Mucosa of descending colon (tissue), 3 donors: ENCODE measurements around the gene TNRC6A. TPM values are rescaled to one million over a fixed set of nuclear protein-coding genes. Genes with fewer than 3 reads are reported as not detected.
A peak's percentile ranks its signal among the peaks of the same experiment; 100 is the strongest.
"Not testable (repeated sequence)": the region's sequence is repeated elsewhere in the genome, so short reads cannot be mapped to it uniquely, and the experiment has no call there.

ENCODE experiments used
- ATAC-seq: fragments of 200-7000 bp; cut with Tn5 transposase; one replicate; pipeline ENCODE4 v1.9.1; 2020; ENCODE audit warnings: mild to moderate bottlenecking, moderate library complexity
- DNase-seq, 3 donors: peaks; one replicate each; pipeline ENCODE4 v3.0.0-alpha.2; 2020
- H3K36me3 ChIP-seq: fragments of 200-600 bp; one replicate; pipeline ENCODE4 v1.8.0; 2021; ENCODE audit warnings: low read depth, mild to moderate bottlenecking
- H3K4me1 ChIP-seq: fragments of 200-600 bp; one replicate; pipeline ENCODE4 v1.8.0; 2021; ENCODE audit warnings: low read depth, mild to moderate bottlenecking
- H3K4me3 ChIP-seq: fragments of 200-600 bp; one replicate; pipeline ENCODE4 v1.8.0; 2021; ENCODE audit warnings: mild to moderate bottlenecking
- H3K9me3 ChIP-seq: fragments of 200-600 bp; one replicate; pipeline ENCODE4 v1.8.0; 2021; ENCODE audit warnings: mild to moderate bottlenecking
- CTCF ChIP-seq: fragments of 200-600 bp; IDR thresholded peaks from one replicate; pipeline ENCODE4 v1.8.0; 2022; ENCODE audit warnings: antibody characterized with exemption, mild to moderate bottlenecking
- intact Hi-C, 2 donors: fragments of 100-400 bp; cut with DNase I in 1 of 2; cut with micrococcal nuclease in 1 of 2; formaldehyde crosslinking; loops; one replicate each; pipeline versions ENCODE4 v1.11.0 to v1.11.1; 2022; cut with DNase I, micrococcal nuclease
- total RNA-seq, 3 donors: library from RNA; stranded (reverse); fragmentation: NEBNext Ultra II Directional in 2 of 3; extraction: Animal tissue kit (Norgen Biotek cat#: 25700) in 2 of 3; gene quantifications; one replicate each; pipeline versions ENCODE4 v1.2.1 to v1.2.4, GENCODE V29; 2021 to 2023
- donor health status: DM: no; HTN: no; CAD: no; lungs with moderate emphysema.
- donor health status: DM: no; HTN: no; CAD: no.
- donor health status: DM: no; HTN: yes; CAD: no.

The TNRC6A gene
- total RNA-seq, 3 donors from 2014 or later = 40.5 to 83.7 (median 47.8) TPM

- TF ChIP-seq CTCF = no peak
- no peaks in the 10 kb centered on the region for H3K36me3 ChIP-seq
- ATAC-seq (peak; percentile 81), DNase-seq (no peak)
- H3K4me3 ChIP-seq = no peak overlapping the region
- H3K4me1 ChIP-seq = no peaks in the 10 kb centered on the region
- no peaks in the 10 kb centered on the region for H3K9me3 ChIP-seq
- intact Hi-C loops = no loop called here
Measured at GRCh38 chr16:24844101-24845030, 114.9 kb downstream of the TNRC6A start.

GRCh38 chr16:24845031-24845365, 115.5 kb downstream of the TNRC6A start:
- H3K36me3 ChIP-seq, ATAC-seq, intact Hi-C loops, H3K9me3 ChIP-seq, H3K4me1 ChIP-seq, DNase-seq, H3K4me3 ChIP-seq: not testable (repeated sequence)

- ATAC-seq (no peak), DNase-seq (no peak)
- no peaks in the 10 kb centered on the region for H3K4me1 ChIP-seq
- H3K9me3 ChIP-seq = no peaks in the 10 kb centered on the region
- no peak within 1 kb of the TSS for H3K4me3 ChIP-seq
- intact Hi-C loops = no loop called here
- no peaks in the 10 kb centered on the region for H3K36me3 ChIP-seq
- no peak for TF ChIP-seq CTCF
Measured at GRCh38 chr16:24845726-24846547, 116.5 kb downstream of the TNRC6A start, which contains the start of gene SLC5A11. SLC5A11 (plus strand) TSS chr16:24845963; CDS start chr16:24858644, 12,681 bp downstream.

GRCh38 chr16:24846548-24847357, 117.3 kb downstream of the TNRC6A start:
- Histone ChIP-seq H3K36me3 (no peaks in the 10 kb centered on the region), H3K9me3 (no peaks in the 10 kb centered on the region), H3K4me1 (no peaks in the 10 kb centered on the region), H3K4me3 (no peak overlapping the region)
- intact Hi-C loops = no loop called here
- TF ChIP-seq CTCF = no peak
- ATAC-seq (peak; percentile 46), DNase-seq (no peak)

GRCh38 chr16:24847358-24847664, 117.9 kb downstream of the TNRC6A start:
- intact Hi-C loops = no loop called here
- Histone ChIP-seq H3K4me3 (no peak overlapping the region), H3K9me3 (no peaks in the 10 kb centered on the region), H3K36me3 (no peaks in the 10 kb centered on the region), H3K4me1 (no peaks in the 10 kb centered on the region)
- no peak for TF ChIP-seq CTCF
- ATAC-seq (no peak), DNase-seq (no peak)
